GM18505 (cell line): ENCODE data around the gene DRAXIN.
"Not testable (repeated sequence)": the region's sequence is repeated elsewhere in the genome, so short reads cannot be mapped to it uniquely, and the experiment has no call there.

Source experiments
- ATAC-seq: cut with Tn5 transposase; IDR thresholded peaks from one replicate; pipeline ENCODE4 v1.9.1; 2021; ENCODE audit not compliant: unreplicated experiment
- POLR2A ChIP-seq: IDR thresholded peaks from 4 replicates; pipeline ENCODE4 v1.6.1; 2011; ENCODE audit warnings: borderline replicate concordance; ENCODE audit not compliant: insufficient read depth, insufficient read length; ENCODE audit errors: extremely low read depth

Gene DRAXIN

GRCh38 chr1:11691302-11691914 is at the start of gene DRAXIN:
DRAXIN (plus strand) TSS chr1:11691710; CDS start chr1:11706259, 14,549 bp downstream.
- no peak for ATAC-seq
- TF ChIP-seq POLR2A: no peak

GRCh38 chr1:11641776-11642305 is 49.7 kb upstream of the DRAXIN start:
- no peak for ATAC-seq
- TF ChIP-seq POLR2A: no peak

GRCh38 chr1:11642418-11643017 is 49.0 kb upstream of the DRAXIN start:
- not testable (repeated sequence) for ATAC-seq

- no peak for ATAC-seq
- no peak for TF ChIP-seq POLR2A
Observed at GRCh38 chr1:11643782-11644181, 47.7 kb upstream of the DRAXIN start.

GRCh38 chr1:11645270-11645669 is 46.2 kb upstream of the DRAXIN start:
- no peak for TF ChIP-seq POLR2A

GRCh38 chr1:11645670-11646265 is 45.7 kb upstream of the DRAXIN start:
- no peak for ATAC-seq
- TF ChIP-seq POLR2A: no peak

More at GRCh38 chr1:11645270-11645669, 46.2 kb upstream of the DRAXIN start:
- ATAC-seq: no peak

GRCh38 chr1:11646317-11646716 is 45.2 kb upstream of the DRAXIN start:
- no peak for TF ChIP-seq POLR2A
- no peak for ATAC-seq

- no peak for TF ChIP-seq POLR2A
- ATAC-seq: no peak
Observed at GRCh38 chr1:11647333-11647732, 44.2 kb upstream of the DRAXIN start.

GRCh38 chr1:11648039-11648438 is 43.5 kb upstream of the DRAXIN start:
- no peak for TF ChIP-seq POLR2A
- no peak for ATAC-seq

GRCh38 chr1:11648732-11649158 is 42.8 kb upstream of the DRAXIN start:
- no peak for ATAC-seq
- no peak for TF ChIP-seq POLR2A

- no peak for ATAC-seq
- TF ChIP-seq POLR2A: no peak
Observed at GRCh38 chr1:11649237-11649623, 42.3 kb upstream of the DRAXIN start.

GRCh38 chr1:11649624-11650330 is 41.7 kb upstream of the DRAXIN start:
- no peak for TF ChIP-seq POLR2A
- no peak for ATAC-seq

GRCh38 chr1:11650331-11650991 is 41.0 kb upstream of the DRAXIN start:
- no peak for ATAC-seq
- TF ChIP-seq POLR2A: no peak

GRCh38 chr1:11651017-11651416 is 40.5 kb upstream of the DRAXIN start:
- TF ChIP-seq POLR2A: no peak
- no peak for ATAC-seq
